HG03342 (cell line): ENCODE results near the gene CCSER1.
"Not testable (repeated sequence)": the region's sequence is repeated elsewhere in the genome, so short reads cannot be mapped to it uniquely, and the experiment has no call there.

Source experiments
- ATAC-seq: cut with Tn5 transposase; IDR thresholded peaks from one replicate; pipeline ENCODE4 v1.9.1; 2021; ENCODE audit warnings: mild to moderate bottlenecking, moderate library complexity; ENCODE audit not compliant: unreplicated experiment

The CCSER1 gene

GRCh38 chr4:91436556-91436955, 1309.4 kb downstream of the CCSER1 start:
- ATAC-seq, result no peak

- ATAC-seq, result no peak
Measured at GRCh38 chr4:91447168-91447567, 1320.0 kb downstream of the CCSER1 start.

- ATAC-seq, result no peak
Measured at GRCh38 chr4:91448668-91449330, 1321.6 kb downstream of the CCSER1 start.

GRCh38 chr4:91454111-91454510, 1326.9 kb downstream of the CCSER1 start:
- ATAC-seq, result no peak

- not testable (repeated sequence) for ATAC-seq
Measured at GRCh38 chr4:91462566-91462965, 1335.4 kb downstream of the CCSER1 start.

- ATAC-seq, result no peak
Measured at GRCh38 chr4:91470671-91471070, 1343.5 kb downstream of the CCSER1 start.

GRCh38 chr4:91471280-91471679, 1344.1 kb downstream of the CCSER1 start:
- ATAC-seq, result no peak

GRCh38 chr4:91472046-91472445, 1344.9 kb downstream of the CCSER1 start:
- no peak for ATAC-seq

- ATAC-seq, result no peak
Measured at GRCh38 chr4:91485415-91485814, 1358.2 kb downstream of the CCSER1 start.

- ATAC-seq, result no peak
Measured at GRCh38 chr4:91488946-91489345, 1361.8 kb downstream of the CCSER1 start.

GRCh38 chr4:91497892-91498291, 1370.7 kb downstream of the CCSER1 start:
- no peak for ATAC-seq

GRCh38 chr4:91502365-91502764, 1375.2 kb downstream of the CCSER1 start:
- ATAC-seq, result no peak

- ATAC-seq, result no peak
Measured at GRCh38 chr4:91513326-91513725, 1386.1 kb downstream of the CCSER1 start.

GRCh38 chr4:91519155-91519554, 1392.0 kb downstream of the CCSER1 start:
- no peak for ATAC-seq

GRCh38 chr4:91525621-91526020, 1398.4 kb downstream of the CCSER1 start:
- ATAC-seq, result no peak

GRCh38 chr4:91527056-91527455, 1399.9 kb downstream of the CCSER1 start:
- no peak for ATAC-seq

GRCh38 chr4:91567594-91567993, 1440.4 kb downstream of the CCSER1 start:
- no peak for ATAC-seq

GRCh38 chr4:91577864-91578263, 1450.7 kb downstream of the CCSER1 start:
- ATAC-seq, result no peak

GRCh38 chr4:91590260-91590659, 1463.1 kb downstream of the CCSER1 start:
- no peak for ATAC-seq

GRCh38 chr4:91592125-91592524, 1464.9 kb downstream of the CCSER1 start:
- ATAC-seq, result no peak

GRCh38 chr4:91596718-91597117, 1469.5 kb downstream of the CCSER1 start:
- ATAC-seq, result no peak

- no peak for ATAC-seq
Measured at GRCh38 chr4:91598696-91599095, 1471.5 kb downstream of the CCSER1 start.

- ATAC-seq, result no peak
Measured at GRCh38 chr4:91600301-91600700, 1473.1 kb downstream of the CCSER1 start.
